LoVo (cell line): ENCODE measurements around the gene TRIM7.
A peak's percentile ranks its signal among the peaks of the same experiment; 100 is the strongest.

Experiments
- DNase-seq: peaks from one replicate; pipeline ENCODE4 v3.0.0-alpha.2; 2016; ENCODE audit warnings: low spot score

TRIM7 gene

GRCh38 chr5:181204826-181205760 is at the start of gene TRIM7:
Gene TRIM7, minus strand, starts transcription at chr5:181205196. Its CDS starts 86 bp downstream, at chr5:181205110.
- peak; percentile 74 for DNase-seq

GRCh38 chr5:181248277-181248676 is 43.3 kb upstream of the TRIM7 start:
- DNase-seq, result no peak

- peak; percentile 92 for DNase-seq
Observed at GRCh38 chr5:181246276-181247049, 41.5 kb upstream of the TRIM7 start.

GRCh38 chr5:181245427-181246275 is 40.7 kb upstream of the TRIM7 start:
- no peak for DNase-seq

- peak; percentile 90 for DNase-seq
Observed at GRCh38 chr5:181243564-181244343, 38.8 kb upstream of the TRIM7 start, which contains the start of gene RACK1. Gene RACK1, minus strand, starts transcription at chr5:181243906. Its CDS starts 106 bp downstream, at chr5:181243800.

- DNase-seq, result no peak
Observed at GRCh38 chr5:181243018-181243563, 38.1 kb upstream of the TRIM7 start.

GRCh38 chr5:181242031-181242451 is 37.0 kb upstream of the TRIM7 start:
- no peak for DNase-seq

GRCh38 chr5:181241393-181241975 is 36.5 kb upstream of the TRIM7 start:
- DNase-seq, result no peak

GRCh38 chr5:181239062-181239663 is 34.2 kb upstream of the TRIM7 start:
- no peak for DNase-seq

GRCh38 chr5:181237729-181238385 is 32.9 kb upstream of the TRIM7 start:
- no peak for DNase-seq

GRCh38 chr5:181236954-181237641 is 32.1 kb upstream of the TRIM7 start:
- no peak for DNase-seq

GRCh38 chr5:181236471-181236870 is 31.5 kb upstream of the TRIM7 start:
- no peak for DNase-seq

- DNase-seq, result no peak
Observed at GRCh38 chr5:181235689-181236366, 30.8 kb upstream of the TRIM7 start.

- DNase-seq, result no peak
Observed at GRCh38 chr5:181235323-181235688, 30.3 kb upstream of the TRIM7 start.

GRCh38 chr5:181234455-181235306 is 29.7 kb upstream of the TRIM7 start:
- no peak for DNase-seq

GRCh38 chr5:181233801-181234454 is 28.9 kb upstream of the TRIM7 start:
- DNase-seq, result no peak
